Fibroblast of peridontal ligament (primary cell): ENCODE measurements around the gene PLPP7.
"Not testable (repeated sequence)": the region's sequence is repeated elsewhere in the genome, so short reads cannot be mapped to it uniquely, and the experiment has no call there.

ENCODE experiments used
- DNase-seq: peaks from one replicate; pipeline ENCODE4 v3.0.0-alpha.2; 2010; ENCODE audit errors: extremely low read depth

Gene PLPP7

GRCh38 chr9:131330814-131331600 is 41.5 kb downstream of the PLPP7 start:
- DNase-seq, result no peak

- DNase-seq, result not testable (repeated sequence)
Measured at GRCh38 chr9:131331996-131332395, 42.5 kb downstream of the PLPP7 start.

DNA sequence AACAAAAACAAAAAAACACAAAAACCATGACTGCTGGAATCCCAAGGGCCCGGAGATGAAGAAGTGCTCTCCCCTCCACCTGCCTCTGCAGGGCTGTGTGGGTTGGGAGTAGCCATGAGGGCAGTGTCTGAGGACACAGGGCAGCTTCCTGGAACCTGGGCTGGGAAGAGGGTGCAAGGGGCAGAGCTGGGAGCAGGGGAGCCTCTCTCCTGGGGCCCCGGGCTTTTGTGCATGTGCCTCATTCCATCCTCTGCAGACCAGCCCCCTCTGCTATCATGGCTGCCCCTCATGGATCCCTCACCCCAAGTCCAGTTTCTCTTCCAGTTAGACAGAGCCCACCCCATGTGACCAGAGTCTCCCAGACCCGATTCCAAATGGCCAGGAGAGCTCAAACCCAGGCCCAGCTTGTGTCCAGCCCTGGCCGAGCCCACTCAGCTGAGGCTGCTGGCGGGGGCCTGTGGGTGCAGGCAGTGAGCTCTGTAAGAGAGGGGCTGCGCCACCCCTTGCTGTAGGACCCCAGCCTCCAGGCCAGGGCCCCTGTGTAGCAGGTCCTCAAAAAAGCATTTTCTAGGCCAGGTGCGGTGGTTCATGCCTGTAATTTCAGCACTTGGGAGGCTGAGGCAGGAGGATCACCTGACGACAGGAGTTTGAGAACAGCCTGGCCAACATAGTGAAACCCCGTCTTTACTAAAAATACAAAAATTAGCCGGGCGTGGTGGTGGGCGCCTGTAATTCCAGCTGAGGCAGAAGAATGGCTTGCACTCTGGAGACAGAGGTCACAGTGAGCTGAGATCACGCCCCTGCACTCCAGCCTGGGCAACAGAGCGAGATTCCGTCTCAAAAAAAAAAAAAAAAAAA is 44.5 kb downstream of the PLPP7 start:
- DNase-seq, result no peak

DNA sequence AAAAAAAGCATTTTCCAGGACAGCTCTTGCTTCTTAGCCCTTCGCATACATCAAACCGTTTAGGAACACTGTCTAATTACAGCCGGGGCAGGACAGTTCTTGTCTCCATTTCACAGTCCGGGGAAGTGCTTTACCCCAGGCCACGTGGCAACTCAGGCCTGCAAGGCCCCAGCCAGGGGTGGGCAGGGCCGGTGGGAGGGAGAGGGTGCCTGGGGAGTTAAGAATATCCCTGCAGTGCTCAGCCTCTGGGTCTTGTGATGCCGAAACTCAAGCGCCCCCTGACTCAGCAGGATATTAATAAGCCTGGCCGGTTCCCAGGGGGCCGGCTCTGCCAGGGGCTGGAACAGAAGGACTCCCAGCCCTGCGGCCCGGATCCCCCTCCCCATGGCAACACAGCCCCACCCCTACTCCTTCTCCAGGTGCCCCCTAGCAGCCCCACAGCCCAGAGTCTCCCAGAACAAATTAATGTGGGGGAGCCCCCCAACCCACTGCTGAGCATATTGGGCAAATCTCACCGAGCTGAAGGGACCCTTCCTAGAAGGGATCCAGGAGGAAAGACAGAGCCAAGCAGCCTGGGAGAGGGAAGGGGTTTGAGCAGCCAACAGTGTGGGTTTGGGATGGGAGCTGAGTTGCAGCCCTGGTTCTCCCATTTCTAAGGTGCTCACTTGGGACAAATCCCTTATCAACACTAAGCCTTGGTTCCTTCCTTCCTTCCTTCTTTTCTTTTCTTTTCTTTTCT is 45.3 kb downstream of the PLPP7 start:
- DNase-seq, result peak; percentile 53

GRCh38 chr9:131335368-131335755 is 45.8 kb downstream of the PLPP7 start:
- DNase-seq, result no peak

DNA sequence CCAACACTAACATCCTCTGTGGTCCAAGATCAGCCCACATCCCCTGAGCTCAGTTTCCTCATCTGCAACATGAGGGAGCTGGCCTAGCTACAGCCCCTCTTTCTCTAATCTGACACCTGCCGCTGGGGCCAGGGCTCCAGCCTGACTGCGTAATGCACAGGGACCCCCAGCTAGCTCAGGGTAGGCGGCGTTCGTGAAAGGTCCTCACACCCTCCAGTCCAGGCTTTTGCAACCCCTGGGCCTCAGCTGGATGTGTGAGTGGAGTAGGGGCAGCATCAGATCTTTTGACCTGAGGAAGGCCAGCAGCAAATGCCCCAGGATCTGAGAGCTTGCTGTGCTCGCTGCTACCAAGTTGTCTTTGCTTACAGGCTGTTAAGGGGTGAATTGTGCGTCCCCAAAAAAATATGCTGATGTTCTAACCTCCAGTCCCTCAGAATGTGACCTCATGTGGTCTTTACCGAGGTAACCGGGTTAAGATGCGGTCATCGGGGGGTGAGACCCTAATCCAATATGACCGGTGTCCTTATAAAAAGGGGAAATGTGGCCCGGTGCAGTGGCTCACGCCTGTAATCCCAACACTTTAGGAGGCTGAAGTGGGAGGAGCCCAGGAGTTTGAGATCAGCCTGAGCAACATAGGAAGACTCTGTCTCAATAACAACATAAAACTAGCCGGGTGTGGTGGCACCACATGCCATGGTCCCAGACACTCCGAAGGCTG is 47.8 kb downstream of the PLPP7 start:
- no peak for DNase-seq

DNA sequence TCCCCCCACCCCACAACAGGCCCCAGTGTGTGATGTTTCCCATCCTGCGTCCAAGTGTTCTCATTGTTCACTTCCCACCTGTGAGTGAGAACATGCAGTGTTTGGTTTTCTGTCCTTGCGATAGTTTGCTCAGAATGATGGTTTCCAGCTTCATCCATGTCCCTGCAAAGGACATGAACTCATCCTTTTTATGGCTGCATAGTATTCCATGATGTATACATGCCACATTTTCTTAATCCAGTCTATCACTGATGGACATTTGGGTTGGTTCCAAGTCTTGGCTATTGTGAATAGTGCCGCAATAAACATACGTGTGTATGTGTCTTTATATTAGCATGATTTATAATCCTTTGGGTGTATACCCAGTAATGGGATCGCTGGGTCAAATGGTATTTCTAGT is 49.7 kb downstream of the PLPP7 start:
- not testable (repeated sequence) for DNase-seq

DNA sequence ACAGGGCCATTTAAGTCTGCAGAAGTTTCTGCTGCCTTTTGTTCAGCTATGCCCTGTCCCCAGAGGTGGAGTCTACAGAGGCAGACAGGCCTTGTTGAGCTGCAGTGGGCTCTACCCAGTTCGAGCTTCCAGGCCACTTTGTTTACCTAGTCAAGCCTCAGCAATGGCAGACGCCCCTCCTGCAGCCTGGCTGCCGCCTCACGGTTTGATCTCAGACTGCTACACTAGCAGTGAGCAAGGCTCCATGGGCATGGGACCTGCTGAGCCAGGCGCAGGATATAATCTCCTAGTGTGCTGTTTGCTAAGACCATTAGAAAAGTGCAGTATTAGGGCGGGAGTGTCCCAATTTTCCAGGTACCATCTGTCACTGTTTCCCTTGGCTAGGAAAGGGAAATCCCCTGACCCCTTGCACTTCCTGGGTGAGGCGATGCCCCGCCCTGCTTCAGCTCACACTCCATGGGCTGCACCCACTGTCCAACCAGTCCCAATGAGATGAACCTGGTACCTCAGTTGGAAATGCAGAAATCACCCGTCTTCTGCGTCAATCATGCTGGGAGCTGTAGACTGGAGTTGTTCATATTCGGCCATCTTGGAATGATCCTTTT is 55.5 kb downstream of the PLPP7 start:
- DNase-seq, result not testable (repeated sequence)

GRCh38 chr9:131346559-131346958 is 57.0 kb downstream of the PLPP7 start:
- DNase-seq, result no peak

- no peak for DNase-seq
Measured at GRCh38 chr9:131347376-131348020, 58.0 kb downstream of the PLPP7 start.

DNA sequence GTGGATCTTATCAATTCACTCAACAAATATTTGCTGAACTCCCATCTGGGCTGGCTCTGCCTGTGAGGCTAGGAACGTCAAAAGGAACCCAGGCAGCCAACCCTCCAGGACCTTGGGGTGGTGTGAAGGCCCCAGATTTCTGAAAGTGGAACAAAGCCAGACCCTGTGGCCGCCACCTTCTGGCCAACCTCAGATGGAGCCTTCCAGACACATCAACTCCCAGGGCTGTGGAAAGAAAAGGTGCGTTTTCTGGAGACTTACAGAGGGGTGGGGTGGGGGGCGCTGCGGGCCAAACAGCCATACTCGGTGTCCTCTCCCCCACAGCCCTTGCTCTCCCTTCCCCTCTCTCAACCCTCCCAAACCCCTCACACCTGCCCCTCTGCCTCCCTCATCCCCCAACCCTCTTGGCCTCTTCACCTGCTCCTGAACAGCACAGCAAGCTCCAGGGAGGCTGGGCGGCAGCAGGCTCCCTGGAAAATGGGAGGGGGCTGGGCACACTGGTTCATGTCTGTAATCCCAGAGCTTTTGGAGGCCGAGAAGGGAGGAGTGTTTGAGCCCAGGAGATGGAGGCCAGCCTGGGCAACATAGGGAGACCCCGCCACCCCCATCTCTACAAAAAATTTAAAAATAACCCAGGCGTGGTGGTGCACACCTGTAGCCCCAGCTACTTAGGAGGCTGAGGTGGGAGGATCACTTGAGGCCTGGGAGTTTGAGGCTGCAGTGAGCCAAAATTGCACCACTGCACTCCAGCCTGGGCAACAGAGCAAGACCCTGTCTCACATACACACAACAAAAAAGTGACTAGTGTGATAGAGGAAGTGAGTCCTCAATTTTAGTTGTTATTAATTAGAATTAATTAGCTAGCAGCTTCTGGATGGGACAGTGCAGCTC is 59.4 kb downstream of the PLPP7 start:
- no peak for DNase-seq

DNA sequence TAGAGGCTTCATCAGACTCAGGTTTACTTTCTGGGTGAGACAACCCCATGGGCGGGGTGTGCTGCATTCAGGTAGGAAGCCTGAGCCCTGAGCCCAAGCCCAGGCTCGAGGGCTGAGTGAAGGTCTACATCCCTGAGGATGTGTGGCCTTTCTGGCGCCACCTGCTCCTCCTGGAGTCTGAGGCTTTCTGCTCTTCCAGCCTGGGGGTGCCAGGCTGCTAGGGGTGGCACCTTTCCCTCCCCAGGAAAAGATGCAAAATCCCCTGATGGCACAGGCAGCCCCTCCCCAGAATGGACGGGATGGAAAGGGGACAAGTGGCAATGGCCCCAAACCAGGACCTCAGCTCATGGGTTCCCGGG is 60.0 kb downstream of the PLPP7 start:
- no peak for DNase-seq

- peak; percentile 82 for DNase-seq
Measured at GRCh38 chr9:131349881-131350563, 60.5 kb downstream of the PLPP7 start.

- peak; percentile 25 for DNase-seq
Measured at GRCh38 chr9:131356479-131356878, 67.0 kb downstream of the PLPP7 start.

GRCh38 chr9:131358556-131358955 is 69.0 kb downstream of the PLPP7 start:
- no peak for DNase-seq
